LNCaP clone FGC (cell line): Measurements from ENCODE around the gene ZDHHC5.

Experiments
- DNase-seq: peaks from one replicate; pipeline ENCODE4 v3.0.0-alpha.2; 2011; ENCODE audit warnings: low read depth
- H3K4me3 ChIP-seq: 2 replicates; pipeline ENCODE4 v1.5.1; 2011; ENCODE audit warnings: mild to moderate bottlenecking, low read depth, low read length, control low read depth
- CTCF ChIP-seq: IDR thresholded peaks from 2 replicates; pipeline ENCODE4 v1.5.1; 2012; ENCODE audit warnings: mild to moderate bottlenecking; ENCODE audit not compliant: control insufficient read depth, insufficient read depth; ENCODE audit errors: extremely low read depth

ZDHHC5 gene

DNA sequence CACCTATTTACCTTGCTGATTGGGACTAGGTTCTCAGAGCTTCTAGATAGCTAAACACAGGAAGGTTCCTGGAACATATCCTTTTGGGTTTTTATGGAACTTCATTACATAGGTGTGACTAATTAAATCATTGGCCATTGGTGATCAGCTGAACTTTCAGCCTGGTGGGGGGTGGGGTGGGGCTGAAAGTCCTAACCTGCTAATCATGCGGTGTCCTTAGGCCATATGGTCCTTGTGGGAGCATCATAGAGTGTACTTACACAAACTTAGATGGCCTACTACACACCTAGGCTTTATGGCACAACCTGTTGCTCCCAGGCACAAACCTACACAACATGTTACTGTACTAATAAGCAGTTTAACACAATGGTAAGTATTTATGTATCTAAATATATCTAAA is 64.7 kb downstream of the ZDHHC5 start:
- no peak for TF ChIP-seq CTCF
- no peak overlapping the region for H3K4me3 ChIP-seq
- DNase-seq = no peak

GRCh38 chr11:57735619-57736298 is 67.8 kb downstream of the ZDHHC5 start:
- TF ChIP-seq CTCF = no peak
- H3K4me3 ChIP-seq = no peak overlapping the region
- no peak for DNase-seq

DNA sequence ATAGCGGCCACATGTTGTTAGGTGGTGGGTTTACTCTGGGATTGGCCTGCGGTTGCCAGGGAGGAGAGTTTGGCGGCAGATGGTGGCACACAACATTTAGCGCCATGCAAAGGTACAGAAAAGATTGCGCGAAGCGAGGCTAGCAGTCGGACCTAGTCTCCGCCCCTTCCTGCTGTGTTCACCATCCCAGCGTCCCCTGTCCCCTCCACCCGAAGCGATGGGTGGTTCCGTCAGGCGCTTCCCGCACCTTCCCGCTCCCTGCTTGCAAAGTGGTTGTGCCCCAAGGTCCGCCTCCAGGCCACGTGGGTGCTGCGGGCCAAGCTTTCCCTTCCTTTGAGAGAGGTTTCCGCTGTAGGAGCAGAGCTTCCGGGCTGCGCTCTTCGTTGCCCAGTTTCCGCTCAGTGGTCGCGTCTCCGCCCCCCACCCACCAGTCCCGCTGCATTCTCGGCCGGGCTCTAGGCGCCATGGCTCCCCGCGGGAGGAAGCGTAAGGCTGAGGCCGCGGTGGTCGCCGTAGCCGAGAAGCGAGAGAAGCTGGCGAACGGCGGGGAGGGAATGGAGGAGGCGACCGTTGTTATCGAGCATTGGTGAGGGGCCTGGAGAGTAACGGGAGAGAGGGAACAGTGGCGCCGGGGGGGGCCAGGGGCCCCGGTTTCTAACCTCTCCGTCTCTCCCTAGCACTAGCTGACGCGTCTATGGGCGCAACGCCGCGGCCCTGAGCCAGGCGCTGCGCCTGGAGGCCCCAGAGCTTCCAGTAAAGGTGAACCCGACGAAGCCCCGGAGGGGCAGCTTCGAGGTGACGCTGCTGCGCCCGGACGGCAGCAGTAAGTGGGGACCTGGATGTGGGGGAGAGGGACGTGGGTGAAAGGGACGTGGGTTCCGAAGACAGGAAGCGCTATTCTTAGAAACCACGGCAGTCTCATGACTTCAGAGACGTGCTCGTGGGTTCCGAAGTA is 73.5 kb downstream of the ZDHHC5 start, which contains the start of gene SELENOH:
TSS of gene SELENOH (plus strand) at position 360 of the 955 bp plus-strand sequence. CDS start at position 465, 105 bp downstream.
- peak within 1 kb of the TSS; percentile 95 for H3K4me3 ChIP-seq
- peak; percentile 96 for DNase-seq
- TF ChIP-seq CTCF = no peak

GRCh38 chr11:57742087-57742452 is 74.2 kb downstream of the ZDHHC5 start:
- no peak for TF ChIP-seq CTCF
- peak overlapping the region; percentile 95 for H3K4me3 ChIP-seq
- DNase-seq = no peak

DNA sequence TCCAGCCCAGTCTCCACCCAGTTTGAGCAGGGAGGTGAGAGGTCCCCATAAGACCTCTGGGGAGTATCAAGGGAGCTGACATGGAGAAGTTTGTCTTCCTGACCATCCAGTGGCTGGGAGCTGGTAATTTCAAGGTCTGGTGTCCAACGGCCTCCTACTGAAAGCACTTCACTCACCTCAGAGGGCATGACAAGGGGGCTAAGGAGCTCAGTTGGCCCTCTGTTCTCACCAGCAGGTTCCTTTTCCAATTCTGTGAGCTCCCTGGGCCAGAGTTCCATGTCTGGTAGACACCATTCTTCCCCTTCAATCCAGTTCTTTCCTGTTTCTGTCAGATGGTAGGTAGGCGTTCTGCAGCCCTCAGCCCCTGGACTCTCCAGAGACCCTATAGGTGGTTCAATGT is 76.4 kb downstream of the ZDHHC5 start:
- no peak for DNase-seq
- no peak for TF ChIP-seq CTCF
- H3K4me3 ChIP-seq = no peak overlapping the region

GRCh38 chr11:57745206-57745605 is 77.3 kb downstream of the ZDHHC5 start:
- DNase-seq = no peak
- no peak overlapping the region for H3K4me3 ChIP-seq
- no peak for TF ChIP-seq CTCF
